ENCODE data around the gene CDK8. TPM values are rescaled to one million over a fixed set of nuclear protein-coding genes. Genes with fewer than 3 reads are reported as not detected.

CDK8 gene
- total and polyA plus RNA-seq, 2 donors (not counting 1 experiment from before 2014, with no cell fraction given), result 17.7 to 19.7 TPM

GRCh38 chr13:26423629-26424028, 169.7 kb downstream of the CDK8 start:
- no peaks in the 10 kb centered on the region for H3K36me3 ChIP-seq (ENCODE audit: control insufficient read depth, insufficient read depth, low read length)
- TF ChIP-seq EZH2 (IDR thresholded peaks at IDR 0.05; ENCODE audit: low read length, missing control alignments) (no peak), CTCF (conservative IDR thresholded peaks at IDR 0.05 in 1 of 2, IDR thresholded peaks at IDR 0.05 in 1 of 2; ENCODE audit: low read depth in 1 of 2, low read length in 2 of 2) (no peak)
- no peak overlapping the region for H2AFZ ChIP-seq (ENCODE audit: low read length)
- no peaks in the 10 kb centered on the region for H3K9me3 ChIP-seq (ENCODE audit: control insufficient read depth, insufficient read depth, low read depth, low read length)
- H4K20me1 ChIP-seq (ENCODE audit: control insufficient read depth, extremely low read depth, insufficient read depth, low read length), result no peaks in the 10 kb centered on the region
- H3K4me2 ChIP-seq (ENCODE audit: extremely low read depth, insufficient read depth, low read length), result no peak overlapping the region
- no peak overlapping the region for H3K27ac ChIP-seq (ENCODE audit: insufficient read depth, low read length)
- no peaks in the 10 kb centered on the region for H3K27me3 ChIP-seq (ENCODE audit: control insufficient read depth, insufficient read depth, low read length)
- H3K4me3 ChIP-seq (replicated peaks in 1 of 4; ENCODE audit: control extremely low read depth in 1 of 4, insufficient read depth in 1 of 4, low read depth in 3 of 4, low read length in 4 of 4), result no peak overlapping the region
- peak; percentile 19 to 22 for DNase-seq (ENCODE audit: low read depth in 2 of 2)
- no peaks in the 10 kb centered on the region for H3K4me1 ChIP-seq (ENCODE audit: control insufficient read depth, extremely low read depth, insufficient read depth, low read length)
- H3K9ac ChIP-seq (ENCODE audit: insufficient read depth, low read length), result no peak overlapping the region
- H3K79me2 ChIP-seq (ENCODE audit: control insufficient read depth, insufficient read depth, low read length), result no peaks in the 10 kb centered on the region

- Histone ChIP-seq H3K9me3 (ENCODE audit: control insufficient read depth, insufficient read depth, low read depth, low read length) (no peaks in the 10 kb centered on the region), H3K4me2 (ENCODE audit: extremely low read depth, insufficient read depth, low read length) (no peak overlapping the region), H3K27me3 (ENCODE audit: control insufficient read depth, insufficient read depth, low read length) (no peaks in the 10 kb centered on the region), H3K9ac (ENCODE audit: insufficient read depth, low read length) (no peak overlapping the region), H4K20me1 (ENCODE audit: control insufficient read depth, extremely low read depth, insufficient read depth, low read length) (no peaks in the 10 kb centered on the region), H3K27ac (ENCODE audit: insufficient read depth, low read length) (no peak overlapping the region), H3K79me2 (ENCODE audit: control insufficient read depth, insufficient read depth, low read length) (no peaks in the 10 kb centered on the region), H3K4me1 (ENCODE audit: control insufficient read depth, extremely low read depth, insufficient read depth, low read length) (no peaks in the 10 kb centered on the region), H3K36me3 (ENCODE audit: control insufficient read depth, insufficient read depth, low read length) (no peaks in the 10 kb centered on the region), H2AFZ (ENCODE audit: low read length) (no peak overlapping the region), H3K4me3 (replicated peaks in 1 of 4; ENCODE audit: control extremely low read depth in 1 of 4, insufficient read depth in 1 of 4, low read depth in 3 of 4, low read length in 4 of 4) (no peak overlapping the region)
- no peak for DNase-seq (ENCODE audit: low read depth in 2 of 2)
- no peak for TF ChIP-seq CTCF (conservative IDR thresholded peaks at IDR 0.05 in 1 of 2, IDR thresholded peaks at IDR 0.05 in 1 of 2; ENCODE audit: low read depth in 1 of 2, low read length in 2 of 2)
- no peak for TF ChIP-seq EZH2 (IDR thresholded peaks at IDR 0.05; ENCODE audit: low read length, missing control alignments)
Observed at GRCh38 chr13:26424181-26424580, 170.3 kb downstream of the CDK8 start.

GRCh38 chr13:26425443-26426358, 171.8 kb downstream of the CDK8 start:
- no peak overlapping the region for H3K27ac ChIP-seq (ENCODE audit: insufficient read depth, low read length)
- peak; percentile 8 to 68 for DNase-seq (ENCODE audit: low read depth in 2 of 2)

More at GRCh38 chr13:26425443-26426358, 171.8 kb downstream of the CDK8 start:
- H3K4me1 ChIP-seq (ENCODE audit: control insufficient read depth, extremely low read depth, insufficient read depth, low read length), result no peaks in the 10 kb centered on the region
- no peaks in the 10 kb centered on the region for H3K27me3 ChIP-seq (ENCODE audit: control insufficient read depth, insufficient read depth, low read length)
- no peaks in the 10 kb centered on the region for H3K36me3 ChIP-seq (ENCODE audit: control insufficient read depth, insufficient read depth, low read length)
- TF ChIP-seq EZH2 (IDR thresholded peaks at IDR 0.05; ENCODE audit: low read length, missing control alignments) (no peak), CTCF (conservative IDR thresholded peaks at IDR 0.05 in 1 of 2, IDR thresholded peaks at IDR 0.05 in 1 of 2; ENCODE audit: low read depth in 1 of 2, low read length in 2 of 2) (no peak)
- H3K79me2 ChIP-seq (ENCODE audit: control insufficient read depth, insufficient read depth, low read length), result no peaks in the 10 kb centered on the region
- no peak overlapping the region for H3K9ac ChIP-seq (ENCODE audit: insufficient read depth, low read length)
- H2AFZ ChIP-seq (ENCODE audit: low read length), result no peak overlapping the region
- no peaks in the 10 kb centered on the region for H4K20me1 ChIP-seq (ENCODE audit: control insufficient read depth, extremely low read depth, insufficient read depth, low read length)
- no peak overlapping the region for H3K4me3 ChIP-seq (replicated peaks in 1 of 4; ENCODE audit: control extremely low read depth in 1 of 4, insufficient read depth in 1 of 4, low read depth in 3 of 4, low read length in 4 of 4)
- H3K4me2 ChIP-seq (ENCODE audit: extremely low read depth, insufficient read depth, low read length), result no peak overlapping the region
- no peaks in the 10 kb centered on the region for H3K9me3 ChIP-seq (ENCODE audit: control insufficient read depth, insufficient read depth, low read depth, low read length)
